Measurements from ENCODE around the gene KCP. TPM values are rescaled to one million over a fixed set of nuclear protein-coding genes. Genes with fewer than 3 reads are reported as not detected.

KCP gene
- total RNA-seq, 1 donor from 2014 or later, result 1.3 TPM

- Histone ChIP-seq H3K9me3 (no peaks in the 10 kb centered on the region), H3K4me3 (no peak overlapping the region), H3K27me3 (no peaks in the 10 kb centered on the region), H3K36me3 (no peaks in the 10 kb centered on the region), H3K4me1 (no peaks in the 10 kb centered on the region), H3K27ac (no peak overlapping the region)
- intact Hi-C loops (cut with DNase I), result no loop called here
- peak; percentile 54 for DNase-seq
- TF ChIP-seq, protein P1, sequence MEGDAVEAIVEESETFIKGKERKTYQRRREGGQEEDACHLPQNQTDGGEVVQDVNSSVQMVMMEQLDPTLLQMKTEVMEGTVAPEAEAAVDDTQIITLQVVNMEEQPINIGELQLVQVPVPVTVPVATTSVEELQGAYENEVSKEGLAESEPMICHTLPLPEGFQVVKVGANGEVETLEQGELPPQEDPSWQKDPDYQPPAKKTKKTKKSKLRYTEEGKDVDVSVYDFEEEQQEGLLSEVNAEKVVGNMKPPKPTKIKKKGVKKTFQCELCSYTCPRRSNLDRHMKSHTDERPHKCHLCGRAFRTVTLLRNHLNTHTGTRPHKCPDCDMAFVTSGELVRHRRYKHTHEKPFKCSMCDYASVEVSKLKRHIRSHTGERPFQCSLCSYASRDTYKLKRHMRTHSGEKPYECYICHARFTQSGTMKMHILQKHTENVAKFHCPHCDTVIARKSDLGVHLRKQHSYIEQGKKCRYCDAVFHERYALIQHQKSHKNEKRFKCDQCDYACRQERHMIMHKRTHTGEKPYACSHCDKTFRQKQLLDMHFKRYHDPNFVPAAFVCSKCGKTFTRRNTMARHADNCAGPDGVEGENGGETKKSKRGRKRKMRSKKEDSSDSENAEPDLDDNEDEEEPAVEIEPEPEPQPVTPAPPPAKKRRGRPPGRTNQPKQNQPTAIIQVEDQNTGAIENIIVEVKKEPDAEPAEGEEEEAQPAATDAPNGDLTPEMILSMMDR (IDR thresholded peaks at IDR 0.05), result no peak
- no peak for ATAC-seq
These were observed 33.9 kb downstream of the KCP start for GRCh38 chr7:128876586-128876977.

DNA sequence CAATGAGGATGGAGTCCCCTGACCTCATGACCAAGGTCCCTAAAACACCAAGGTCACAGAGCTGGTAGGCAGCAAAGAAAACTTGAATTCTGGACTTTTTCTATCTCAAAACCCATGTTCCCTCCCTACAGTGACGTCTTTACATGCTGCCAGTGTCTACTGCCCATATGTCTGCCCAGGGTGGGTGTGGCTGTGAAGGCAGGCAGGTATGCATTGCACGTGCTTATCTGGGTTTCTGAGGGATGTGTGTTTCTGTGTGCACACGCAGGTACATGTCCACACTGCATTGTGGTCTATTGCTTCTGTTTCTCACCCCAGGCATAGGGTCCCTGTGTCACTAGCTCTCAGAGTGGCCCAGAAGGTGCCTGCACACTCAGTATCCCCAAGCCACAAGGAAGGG is 34.4 kb downstream of the KCP start:
- intact Hi-C loops (cut with DNase I), result no loop called here
- Histone ChIP-seq H3K4me3 (no peak overlapping the region), H3K4me1 (no peaks in the 10 kb centered on the region), H3K27ac (no peak overlapping the region), H3K27me3 (no peaks in the 10 kb centered on the region), H3K9me3 (no peaks in the 10 kb centered on the region), H3K36me3 (no peaks in the 10 kb centered on the region)
- ATAC-seq, result no peak
- peak; percentile 22 for DNase-seq
- TF ChIP-seq, protein P1 (IDR thresholded peaks at IDR 0.05), result no peak

- H3K9me3 ChIP-seq, result no peaks in the 10 kb centered on the region
- peak; percentile 26 for DNase-seq
- intact Hi-C loops (cut with DNase I), result no loop called here
- TF ChIP-seq, protein P1 (IDR thresholded peaks at IDR 0.05), result no peak
- no peak overlapping the region for H3K27ac ChIP-seq
- no peaks in the 10 kb centered on the region for H3K4me1 ChIP-seq
- no peaks in the 10 kb centered on the region for H3K36me3 ChIP-seq
- H3K4me3 ChIP-seq, result no peak overlapping the region
- no peak for ATAC-seq
- H3K27me3 ChIP-seq, result peaks cover 3% of the 10 kb centered on the region
These were observed 35.0 kb downstream of the KCP start for GRCh38 chr7:128875523-128875948.

GRCh38 chr7:128874140-128875031 is 36.1 kb downstream of the KCP start:
- DNase-seq, result no peak
- Histone ChIP-seq H3K4me1 (peaks cover 8% of the 10 kb centered on the region), H3K27ac (no peak overlapping the region), H3K36me3 (no peaks in the 10 kb centered on the region), H3K4me3 (no peak overlapping the region), H3K27me3 (peaks cover 11% of the 10 kb centered on the region), H3K9me3 (no peaks in the 10 kb centered on the region)
- TF ChIP-seq, protein P1 (IDR thresholded peaks at IDR 0.05), result no peak
- intact Hi-C loops (cut with DNase I), result no loop called here
- ATAC-seq, result no peak

DNA sequence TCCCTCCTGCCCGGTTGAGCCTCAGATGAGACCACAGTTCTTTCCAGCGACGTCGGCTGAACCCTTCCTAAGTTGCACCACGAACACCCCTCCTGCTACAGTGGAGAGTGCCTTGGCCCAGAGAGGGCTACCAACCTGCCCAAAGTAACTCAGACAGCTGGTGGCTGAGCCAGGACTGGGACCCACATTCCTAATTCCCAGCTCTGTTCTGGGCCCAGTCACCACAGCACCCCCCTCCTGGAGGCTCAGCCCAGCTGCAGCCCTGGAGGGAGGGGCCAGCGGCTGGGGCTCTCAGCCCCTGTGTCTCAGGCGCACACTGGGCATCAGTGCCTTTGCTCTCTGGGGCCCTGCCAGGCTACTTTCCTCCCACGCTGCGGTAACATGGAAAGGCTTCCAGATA is 37.3 kb downstream of the KCP start:
- ATAC-seq, result no peak
- DNase-seq, result no peak
- intact Hi-C loops (cut with DNase I), result no loop called here

More for the DNA sequence above, 37.3 kb downstream of the KCP start:
- H3K4me1 ChIP-seq, result peaks cover 8% of the 10 kb centered on the region
- no peaks in the 10 kb centered on the region for H3K36me3 ChIP-seq
- no peaks in the 10 kb centered on the region for H3K9me3 ChIP-seq
- no peak overlapping the region for H3K4me3 ChIP-seq
- H3K27me3 ChIP-seq, result peaks cover 11% of the 10 kb centered on the region
- H3K27ac ChIP-seq, result no peak overlapping the region
- TF ChIP-seq, protein P1 (IDR thresholded peaks at IDR 0.05), result no peak

All from upper lobe of right lung (tissue), 1 donor.